NCI-H2227 treated with DMSO at 0.1 percent for 48 hours (cell line): Measurements from ENCODE around the gene OR10A5.
"Not testable (repeated sequence)": the region's sequence is repeated elsewhere in the genome, so short reads cannot be mapped to it uniquely, and the experiment has no call there.

Source experiments
- DNase-seq: peaks from one replicate; lab custom pipeline; 2025; lab: John Stamatoyannopoulos, UW

OR10A5 gene

DNA sequence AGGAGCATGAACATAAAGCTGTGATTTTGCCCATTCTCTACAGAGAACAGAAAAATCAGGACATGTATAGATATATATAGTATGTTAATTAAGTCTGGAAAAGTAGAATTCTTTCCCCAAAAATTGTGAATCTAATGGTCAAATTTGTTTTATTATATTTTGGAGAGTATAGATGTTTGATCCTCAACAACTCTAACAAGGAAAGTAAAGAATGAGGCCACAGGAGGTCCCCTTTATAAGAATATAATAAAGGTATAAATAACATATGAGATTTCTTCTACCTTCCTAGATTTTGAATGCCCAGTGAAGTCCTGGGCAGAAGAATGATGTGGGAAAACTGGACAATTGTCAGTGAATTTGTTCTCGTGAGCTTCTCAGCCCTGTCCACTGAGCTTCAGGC, 30.8 kb downstream of the OR10A5 start, which contains the start of gene OR10A4:
Gene OR10A4 (plus strand): TSS at position 301 of the 400 bp plus-strand sequence. CDS start 23 bp downstream, at position 324.
- no peak for DNase-seq

DNA sequence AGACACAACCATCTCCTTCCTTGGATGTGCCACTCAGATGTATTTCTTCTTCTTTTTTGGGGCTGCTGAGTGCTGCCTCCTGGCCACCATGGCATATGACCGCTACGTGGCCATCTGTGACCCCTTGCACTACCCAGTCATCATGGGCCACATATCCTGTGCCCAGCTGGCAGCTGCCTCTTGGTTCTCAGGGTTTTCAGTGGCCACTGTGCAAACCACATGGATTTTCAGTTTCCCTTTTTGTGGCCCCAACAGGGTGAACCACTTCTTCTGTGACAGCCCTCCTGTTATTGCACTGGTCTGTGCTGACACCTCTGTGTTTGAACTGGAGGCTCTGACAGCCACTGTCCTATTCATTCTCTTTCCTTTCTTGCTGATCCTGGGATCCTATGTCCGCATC, 31.4 kb downstream of the OR10A5 start:
- no peak for DNase-seq

DNA sequence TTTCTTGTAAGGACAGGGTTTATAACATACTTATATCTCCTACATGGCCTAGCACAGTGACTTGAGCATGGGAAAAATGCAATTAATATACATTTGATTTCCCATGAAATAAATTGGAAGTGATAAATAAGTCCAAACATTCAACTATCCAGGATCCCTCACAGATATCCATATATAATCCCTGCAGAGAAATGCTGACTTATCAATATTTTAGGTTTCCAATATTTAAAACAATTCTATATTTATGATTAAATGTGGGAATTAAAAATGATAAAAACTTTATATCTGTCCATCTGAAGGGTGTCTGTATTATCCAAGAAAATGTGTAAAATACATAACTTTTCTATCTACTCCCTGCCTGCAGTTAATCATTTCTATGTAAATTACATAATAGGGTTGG, 37.3 kb downstream of the OR10A5 start:
- no peak for DNase-seq

DNA sequence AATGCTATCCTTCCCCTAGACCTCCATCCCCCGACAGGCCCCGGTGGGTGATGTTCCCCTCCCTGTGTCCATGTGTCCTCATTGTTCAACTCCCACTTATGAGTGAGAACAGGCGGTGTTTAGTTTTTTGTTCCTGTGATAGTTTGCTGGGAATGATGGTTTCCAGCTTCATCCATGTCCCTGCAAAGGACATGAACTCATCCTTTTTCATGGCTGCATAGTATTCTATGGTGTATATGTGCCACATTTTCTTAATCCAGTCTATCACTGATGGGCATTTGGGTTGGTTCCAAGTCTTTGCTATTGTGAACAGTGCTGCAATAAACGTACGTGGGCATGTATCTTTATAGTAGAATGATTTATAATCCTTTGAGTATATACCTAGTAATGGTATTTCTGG, 42.2 kb downstream of the OR10A5 start:
- DNase-seq: not testable (repeated sequence)

DNA sequence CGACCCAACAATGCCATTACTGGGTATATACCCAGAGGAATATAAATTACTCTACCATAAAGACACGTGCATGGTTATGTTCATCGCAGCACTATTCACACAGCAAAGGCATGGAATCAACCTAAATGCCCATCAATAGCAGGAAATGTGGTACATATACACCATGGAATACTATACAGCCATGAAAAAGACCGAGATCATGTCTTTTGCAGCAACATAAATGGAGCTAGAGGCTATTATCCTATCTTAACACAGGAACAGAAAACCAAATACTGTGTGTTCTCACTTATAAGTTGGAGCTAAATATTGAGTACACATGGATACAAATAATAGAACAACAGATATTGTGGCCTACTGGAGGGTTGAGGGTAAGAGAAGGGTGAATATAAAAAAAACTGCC, 43.3 kb downstream of the OR10A5 start:
- DNase-seq: no peak

DNA sequence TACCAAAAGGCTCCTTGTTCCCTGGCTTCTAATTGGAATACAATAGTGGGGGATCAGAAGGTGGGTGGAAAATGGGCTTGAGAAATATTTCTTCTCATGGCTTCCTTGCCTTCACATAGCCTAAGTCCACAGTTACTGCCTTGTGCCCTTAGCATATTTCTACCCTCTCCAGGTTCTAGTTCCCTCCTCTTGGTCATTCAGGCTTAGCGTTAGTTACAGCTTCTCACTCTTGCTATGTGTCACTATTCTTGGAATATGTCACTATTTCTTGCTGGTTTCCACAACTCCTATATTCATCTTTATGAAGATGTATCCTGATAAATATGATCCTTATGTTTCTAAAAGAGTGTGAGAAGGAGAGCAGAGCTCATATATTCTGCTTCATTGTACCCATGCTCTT, 44.4 kb downstream of the OR10A5 start:
- no peak for DNase-seq

DNA sequence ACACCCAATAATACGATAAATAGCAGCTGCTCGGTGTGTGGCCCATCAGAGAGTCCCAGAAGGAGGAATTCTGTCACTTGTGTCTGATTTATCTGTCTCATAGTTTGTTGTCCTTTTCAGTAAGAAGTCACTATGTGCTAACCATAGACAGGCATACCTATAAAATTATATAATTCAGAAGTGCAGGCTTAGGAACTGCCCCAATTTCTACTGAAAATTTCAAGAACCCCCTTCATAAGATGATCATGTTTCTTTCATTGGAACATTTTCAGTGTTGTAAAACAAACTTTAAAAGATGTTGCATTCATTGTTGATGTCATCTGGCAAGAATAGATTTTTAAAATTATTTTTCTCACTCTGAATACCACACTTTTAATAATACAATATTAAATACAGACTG, 46.9 kb downstream of the OR10A5 start, which contains the start of gene OR2D2:
Gene OR2D2 (minus strand): TSS at position 101 of the 400 bp plus-strand sequence. CDS start 0 bp downstream, at position 101.
- no peak for DNase-seq

DNA sequence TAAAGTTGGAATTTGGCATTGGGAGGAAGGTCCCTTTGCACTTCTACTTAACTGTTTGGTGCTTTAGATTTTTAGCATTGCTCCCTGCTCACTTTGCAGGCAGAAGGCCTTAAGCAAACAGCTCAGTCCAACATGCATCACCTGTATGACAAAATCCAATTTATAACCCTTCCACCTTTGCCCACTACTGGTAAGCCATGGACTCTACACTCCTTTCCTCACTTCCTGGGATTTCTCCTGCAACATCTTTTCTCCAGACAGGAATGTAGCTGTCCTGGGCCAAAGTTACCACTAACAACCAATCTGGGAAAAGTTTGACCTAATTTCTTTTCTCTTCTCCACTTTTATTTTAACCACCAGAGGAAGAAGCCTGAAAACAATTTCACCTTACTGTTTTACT, 48.6 kb downstream of the OR10A5 start:
- DNase-seq: no peak

DNA sequence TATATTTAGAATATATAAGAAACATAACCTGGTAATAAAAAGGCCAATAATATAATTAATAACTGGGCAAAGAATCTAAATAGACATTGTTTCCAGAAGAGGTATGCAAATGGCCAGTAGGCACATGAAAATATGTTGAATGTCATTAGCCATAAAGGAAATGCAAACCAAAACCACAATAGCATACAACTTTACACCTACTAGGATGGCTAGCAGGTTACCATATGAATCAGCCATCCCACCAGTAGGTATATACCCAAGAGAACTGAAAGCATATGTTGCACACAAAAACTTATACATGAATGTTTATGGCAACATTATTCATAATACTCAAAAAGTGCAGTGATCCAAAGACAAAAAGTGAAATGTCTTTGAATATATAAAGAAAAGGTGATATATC, 49.5 kb downstream of the OR10A5 start:
- DNase-seq: no peak
